Activated CD8-positive, alpha-beta memory T cell treated with anti-CD3 and anti-CD28 coated beads, Interleukin-2, amount 10 ng/mL, durations not matched to agents 7 days and 5 days (primary cell): Measurements from ENCODE around the gene PTPN20. TPM values are rescaled to one million over a fixed set of nuclear protein-coding genes. Genes with fewer than 3 reads are reported as not detected.

Experiments
- ATAC-seq: fragments of 150-1000 bp; cut with Tn5 transposase; one replicate; pipeline ENCODE4 v1.10.0; 2021; ENCODE audit warnings: moderate library complexity
- CTCF ChIA-PET: fragments of 350-600 bp; sonication (Branson Sonifier 250); formaldehyde crosslinking; loops from one replicate; lab custom pipeline; 2021; ENCODE audit warnings: antibody characterized with exemption; lab: Charles Lee
- DNase-seq: peaks from one replicate; pipeline ENCODE4 v3.0.0-alpha.2; 2020
- H3K27ac Mint-ChIP-seq: one replicate; pipeline ENCODE4 v1.8.0; 2021; ENCODE audit warnings: mild to moderate bottlenecking, mixed read lengths
- H3K27me3 Mint-ChIP-seq: one replicate; pipeline ENCODE4 v1.8.0; 2021; ENCODE audit warnings: mixed read lengths
- H3K36me3 Mint-ChIP-seq: one replicate; pipeline ENCODE4 v1.8.0; 2021; ENCODE audit warnings: mild to moderate bottlenecking, mixed read lengths
- H3K4me1 Mint-ChIP-seq: one replicate; pipeline ENCODE4 v1.8.0; 2021; ENCODE audit warnings: mixed read lengths
- H3K4me3 Mint-ChIP-seq: one replicate; pipeline ENCODE4 v1.8.0; 2021; ENCODE audit warnings: mild to moderate bottlenecking, moderate library complexity, mixed read lengths
- H3K9me3 Mint-ChIP-seq: one replicate; pipeline ENCODE4 v1.8.0; 2022; ENCODE audit warnings: low read depth, mixed read lengths
- total RNA-seq, 2 experiments: library from RNA; stranded (reverse); gene quantifications; one replicate each; pipeline ENCODE4 v1.2.3, GENCODE V29; 2021

Gene PTPN20
- total RNA-seq, 2 experiments from 2014 or later: 0.07 to 1.1 TPM

- CTCF ChIA-PET: interaction anchor here (3.1 kb wide), 1 partner anchor 285 kb away, joined by 45 read pairs; no protein-coding TSS in a partner anchor
- DNase-seq: peak; percentile 36
- Mint-ChIP-seq H3K9me3 (no peaks in the 10 kb centered on the region), H3K36me3 (no peaks in the 10 kb centered on the region), H3K4me3 (no peak overlapping the region), H3K27ac (no peak overlapping the region), H3K4me1 (peaks cover 4% of the 10 kb centered on the region), H3K27me3 (no peaks in the 10 kb centered on the region)
- no peak for ATAC-seq
Observed at GRCh38 chr10:47027108-47027783, 116.0 kb downstream of the PTPN20 start.

DNA sequence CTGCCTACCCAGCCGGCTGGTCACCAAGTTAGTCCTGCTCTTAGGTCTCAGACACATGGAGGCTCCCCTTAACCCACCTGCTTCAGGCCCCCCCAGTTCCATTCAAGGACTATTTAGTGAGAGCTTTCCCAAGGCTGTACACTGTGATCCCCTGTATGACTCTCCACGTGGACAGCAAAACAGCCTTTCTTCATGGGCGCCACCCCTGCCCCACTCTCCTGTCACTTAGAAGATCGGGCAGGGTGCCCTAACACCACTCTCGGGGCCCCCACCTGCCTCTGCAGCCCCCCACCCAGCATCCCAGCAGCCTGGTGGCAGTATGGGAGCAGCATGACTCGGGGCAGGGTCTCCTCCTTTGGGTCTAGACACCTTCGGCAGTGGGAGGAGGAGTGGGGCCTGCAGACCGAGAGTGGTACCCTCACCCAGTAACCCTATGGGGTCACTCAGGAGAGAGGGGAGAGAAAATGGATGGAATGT, 116.6 kb downstream of the PTPN20 start:
- CTCF ChIA-PET: no interaction called here

GRCh38 chr10:47028466-47028865, 117.2 kb downstream of the PTPN20 start:
- H3K36me3 Mint-ChIP-seq: no peaks in the 10 kb centered on the region
- no peaks in the 10 kb centered on the region for H3K9me3 Mint-ChIP-seq
- H3K27me3 Mint-ChIP-seq: no peaks in the 10 kb centered on the region
- no peak overlapping the region for H3K27ac Mint-ChIP-seq
- peaks cover 4% of the 10 kb centered on the region for H3K4me1 Mint-ChIP-seq
- no peak for ATAC-seq
- CTCF ChIA-PET: no interaction called here
- DNase-seq: peak; percentile 21
- H3K4me3 Mint-ChIP-seq: no peak overlapping the region

More for the DNA sequence above, 116.6 kb downstream of the PTPN20 start:
- Mint-ChIP-seq H3K4me1 (peaks cover 4% of the 10 kb centered on the region), H3K4me3 (no peak overlapping the region), H3K36me3 (no peaks in the 10 kb centered on the region), H3K27ac (no peak overlapping the region), H3K27me3 (no peaks in the 10 kb centered on the region), H3K9me3 (no peaks in the 10 kb centered on the region)
- peak; percentile 37 for DNase-seq
- no peak for ATAC-seq

DNA sequence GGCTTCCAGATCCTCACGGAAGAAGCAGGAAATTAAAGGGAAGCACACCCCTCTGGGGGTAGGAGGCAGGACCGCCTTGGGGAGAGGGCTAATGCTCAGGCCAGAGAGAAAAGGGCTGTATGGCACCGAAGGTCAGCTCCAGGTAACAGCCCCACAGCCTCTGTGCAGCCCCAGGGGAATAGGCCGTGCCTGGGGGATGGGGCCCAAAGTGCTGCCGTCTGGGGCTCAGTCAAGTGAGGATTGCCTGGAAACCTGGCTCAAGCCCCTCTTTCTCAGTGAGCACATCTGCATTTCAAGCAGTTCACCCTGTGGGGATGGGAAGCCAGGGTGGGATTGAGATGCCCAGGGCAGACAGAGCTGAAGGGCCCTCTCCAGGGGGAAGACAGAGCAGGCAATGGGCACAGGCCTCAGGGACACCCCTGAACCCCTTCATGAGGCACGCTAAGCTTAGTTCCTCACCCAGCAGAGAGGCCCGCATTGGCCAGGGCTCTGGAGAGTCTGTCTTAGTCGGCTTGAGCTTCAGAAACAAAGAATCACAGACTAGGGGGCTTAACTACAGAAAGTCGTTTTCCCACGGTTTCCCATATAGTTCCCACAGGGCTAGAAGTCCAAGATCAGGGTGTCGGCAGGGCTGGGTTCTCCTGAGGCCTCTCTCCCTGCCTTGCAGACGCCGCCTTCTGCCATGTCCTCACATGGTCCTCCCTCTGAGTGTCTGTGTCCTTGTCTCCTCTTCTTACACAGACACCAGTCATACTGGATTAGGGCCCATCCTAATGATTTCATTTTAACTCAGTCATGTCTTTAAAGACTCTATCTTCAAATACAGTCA, 118.2 kb downstream of the PTPN20 start:
- no peaks in the 10 kb centered on the region for H3K9me3 Mint-ChIP-seq
- H3K4me1 Mint-ChIP-seq: no peaks in the 10 kb centered on the region
- ATAC-seq (no peak), DNase-seq (peak; percentile 37)
- no peak overlapping the region for H3K4me3 Mint-ChIP-seq
- CTCF ChIA-PET: no interaction called here
- H3K36me3 Mint-ChIP-seq: no peaks in the 10 kb centered on the region
- H3K27ac Mint-ChIP-seq: no peak overlapping the region
- no peaks in the 10 kb centered on the region for H3K27me3 Mint-ChIP-seq

DNA sequence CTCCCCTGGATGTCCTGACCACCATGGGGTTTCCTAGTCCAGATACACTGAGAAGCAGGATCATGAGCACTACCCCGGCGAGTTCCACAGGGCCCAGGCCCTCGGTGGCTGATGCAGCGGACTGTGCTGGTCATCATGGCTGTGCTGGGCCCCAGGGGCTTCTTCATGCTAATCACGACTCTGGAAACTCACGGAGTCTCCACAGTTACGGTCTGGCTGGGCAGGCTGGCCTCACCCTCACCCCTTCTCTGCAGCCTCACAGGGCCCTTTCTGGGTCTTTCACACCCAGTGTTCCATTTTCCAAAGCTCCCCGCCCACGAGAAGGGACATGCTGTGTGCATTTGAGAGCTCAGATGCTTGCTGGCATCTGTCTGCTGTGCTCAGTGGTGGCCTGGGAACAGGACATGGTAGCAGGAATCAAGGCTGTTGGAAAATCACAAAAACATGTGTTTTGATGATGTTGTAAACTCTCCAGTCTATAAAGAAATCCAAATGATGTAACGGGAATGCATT, 119.0 kb downstream of the PTPN20 start:
- DNase-seq (peak; percentile 19), ATAC-seq (no peak)
- Mint-ChIP-seq H3K4me1 (no peaks in the 10 kb centered on the region), H3K27ac (no peak overlapping the region), H3K9me3 (no peaks in the 10 kb centered on the region), H3K27me3 (no peaks in the 10 kb centered on the region), H3K4me3 (no peak overlapping the region), H3K36me3 (no peaks in the 10 kb centered on the region)
- CTCF ChIA-PET: no interaction called here

GRCh38 chr10:47031211-47031900, 120.1 kb downstream of the PTPN20 start:
- H3K4me3 Mint-ChIP-seq: no peak overlapping the region
- CTCF ChIA-PET: interaction anchor here (1.5 kb wide), 1 partner anchor 14 kb away, joined by 3 read pairs; no protein-coding TSS in a partner anchor
- H3K27ac Mint-ChIP-seq: no peak overlapping the region
- no peaks in the 10 kb centered on the region for H3K36me3 Mint-ChIP-seq
- DNase-seq (no peak), ATAC-seq (no peak)
- H3K4me1 Mint-ChIP-seq: no peaks in the 10 kb centered on the region
- H3K9me3 Mint-ChIP-seq: no peaks in the 10 kb centered on the region
- no peaks in the 10 kb centered on the region for H3K27me3 Mint-ChIP-seq

DNA sequence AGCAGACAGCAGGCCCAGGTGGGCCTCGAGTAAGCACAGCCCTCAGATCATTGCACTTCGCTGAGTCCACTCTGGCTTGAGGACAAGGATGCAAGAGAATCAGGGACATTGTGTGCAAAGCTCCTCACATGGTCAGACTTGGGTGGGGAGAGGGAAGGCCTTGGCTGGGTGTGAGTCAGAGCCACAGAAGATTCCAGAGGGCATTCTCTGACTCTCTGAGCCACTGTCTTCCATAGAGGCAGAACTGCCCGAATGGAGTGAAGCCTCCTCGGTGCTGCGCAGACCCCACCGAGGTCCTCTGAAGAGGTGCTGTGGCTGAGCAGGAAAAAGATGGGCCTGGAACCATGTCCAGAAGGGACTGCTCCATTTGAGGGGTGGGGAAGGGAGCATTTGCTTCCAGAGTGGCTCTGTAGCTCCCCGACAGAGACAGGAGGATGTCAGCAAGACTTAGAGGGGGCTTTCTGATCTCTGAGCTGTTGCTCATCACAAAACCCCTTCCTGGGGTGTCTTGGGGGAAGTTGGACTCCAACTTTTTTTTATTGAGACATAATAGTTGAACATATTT, 120.8 kb downstream of the PTPN20 start:
- CTCF ChIA-PET: interaction anchor here (1.5 kb wide), 1 partner anchor 13 kb away, joined by 3 read pairs; no protein-coding TSS in a partner anchor
- Mint-ChIP-seq H3K27me3 (no peaks in the 10 kb centered on the region), H3K27ac (no peak overlapping the region), H3K4me3 (no peak overlapping the region), H3K9me3 (no peaks in the 10 kb centered on the region), H3K36me3 (no peaks in the 10 kb centered on the region), H3K4me1 (no peaks in the 10 kb centered on the region)
- no peak for DNase-seq
- no peak for ATAC-seq

- DNase-seq (no peak), ATAC-seq (no peak)
- CTCF ChIA-PET: interaction anchor here (3.4 kb wide), 1 partner anchor 15 kb away, joined by 15 read pairs; no protein-coding TSS in a partner anchor
- H3K4me1 Mint-ChIP-seq: no peaks in the 10 kb centered on the region
- no peaks in the 10 kb centered on the region for H3K9me3 Mint-ChIP-seq
- no peaks in the 10 kb centered on the region for H3K36me3 Mint-ChIP-seq
- H3K27ac Mint-ChIP-seq: no peak overlapping the region
- H3K4me3 Mint-ChIP-seq: no peak overlapping the region
- H3K27me3 Mint-ChIP-seq: no peaks in the 10 kb centered on the region
Observed at GRCh38 chr10:47033081-47033480, 121.9 kb downstream of the PTPN20 start.

DNA sequence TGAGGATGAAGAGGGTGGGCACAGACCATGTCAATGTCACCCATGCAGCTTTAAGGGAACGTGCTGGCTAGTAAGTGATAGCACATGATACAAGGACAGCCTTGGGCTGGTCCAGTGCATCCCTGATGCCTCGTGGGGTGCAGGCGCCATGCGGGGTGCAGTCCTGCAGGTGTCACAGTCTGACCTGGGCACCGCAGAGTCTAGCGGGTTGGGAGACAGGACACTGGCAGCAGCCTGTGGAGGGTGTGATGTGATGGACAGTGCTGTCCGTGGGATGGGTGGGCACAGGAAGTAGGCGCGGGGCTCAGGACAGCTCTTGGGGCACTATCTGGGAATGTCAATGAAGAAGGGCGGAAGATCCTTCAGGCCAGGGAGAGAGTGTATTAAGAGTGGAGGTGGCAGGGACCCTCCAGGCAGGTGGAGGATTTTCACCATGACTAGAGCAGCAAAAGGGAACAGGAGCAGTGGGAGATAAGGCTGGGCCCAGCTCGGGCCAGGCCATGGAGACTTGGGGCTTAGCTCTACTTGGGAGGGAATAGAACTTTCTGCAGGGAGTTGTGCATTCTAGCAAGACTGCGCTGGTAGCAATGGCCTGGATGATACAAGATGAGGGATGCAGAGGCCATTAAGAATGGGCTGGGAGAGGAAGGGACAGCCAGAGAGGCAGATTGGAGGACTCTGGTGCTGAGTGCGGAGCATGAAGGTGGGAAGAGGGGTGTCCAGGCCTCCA, 122.5 kb downstream of the PTPN20 start:
- H3K4me3 Mint-ChIP-seq: no peak overlapping the region
- H3K27me3 Mint-ChIP-seq: no peaks in the 10 kb centered on the region
- CTCF ChIA-PET: interaction anchor here (0.8 to 3.4 kb wide), 4 partner anchors 9 to 289 kb away, joined by 3 to 15 read pairs (median 4); no protein-coding TSS in a partner anchor
- H3K4me1 Mint-ChIP-seq: no peaks in the 10 kb centered on the region
- ATAC-seq: no peak
- no peaks in the 10 kb centered on the region for H3K36me3 Mint-ChIP-seq
- H3K9me3 Mint-ChIP-seq: no peaks in the 10 kb centered on the region
- DNase-seq: no peak
- no peak overlapping the region for H3K27ac Mint-ChIP-seq

DNA sequence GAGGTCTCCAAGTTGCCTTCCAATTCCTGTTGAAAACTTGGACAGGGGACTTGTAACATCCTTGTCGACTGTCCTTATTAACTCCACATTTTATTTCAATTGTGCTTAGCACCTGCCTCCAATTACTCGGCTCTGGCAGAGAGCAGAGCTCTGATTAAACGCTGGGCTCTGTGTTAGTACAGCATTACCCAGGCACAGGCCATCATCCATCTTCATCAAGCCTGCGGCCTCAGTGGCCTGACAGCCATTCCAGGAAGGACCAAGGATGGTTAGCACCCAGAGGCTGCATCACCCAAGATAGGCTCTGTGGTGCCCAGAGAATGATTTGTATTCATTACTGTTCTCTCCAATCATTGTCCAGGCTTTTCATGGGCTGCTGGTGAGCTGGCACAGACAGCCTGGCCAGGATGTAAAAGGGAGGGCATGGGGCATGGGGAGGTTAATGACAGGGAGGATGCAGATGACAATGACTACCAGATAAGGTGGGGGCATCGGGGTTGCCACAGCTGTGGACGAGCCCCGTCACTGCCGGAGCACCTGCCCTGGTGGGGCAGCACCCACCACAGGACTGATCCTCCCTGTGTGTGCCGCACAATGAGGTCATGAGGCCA, 123.3 kb downstream of the PTPN20 start:
- Mint-ChIP-seq H3K27ac (no peak overlapping the region), H3K27me3 (no peaks in the 10 kb centered on the region), H3K9me3 (no peaks in the 10 kb centered on the region), H3K4me3 (no peak overlapping the region), H3K36me3 (no peaks in the 10 kb centered on the region), H3K4me1 (no peaks in the 10 kb centered on the region)
- DNase-seq (no peak), ATAC-seq (no peak)
- CTCF ChIA-PET: interaction anchor here (0.8 to 3.4 kb wide), 4 partner anchors 8 to 288 kb away, joined by 3 to 15 read pairs (median 4); no protein-coding TSS in a partner anchor

- no peaks in the 10 kb centered on the region for H3K4me1 Mint-ChIP-seq
- no peak for DNase-seq
- H3K36me3 Mint-ChIP-seq: no peaks in the 10 kb centered on the region
- CTCF ChIA-PET: interaction anchor here (1.2 to 3.4 kb wide), 2 partner anchors 12 to 288 kb away, joined by 3 to 15 read pairs; no protein-coding TSS in a partner anchor
- H3K27me3 Mint-ChIP-seq: no peaks in the 10 kb centered on the region
- H3K27ac Mint-ChIP-seq: no peak overlapping the region
- H3K4me3 Mint-ChIP-seq: no peak overlapping the region
- no peaks in the 10 kb centered on the region for H3K9me3 Mint-ChIP-seq
- ATAC-seq: no peak
Observed at GRCh38 chr10:47035171-47035818, 124.1 kb downstream of the PTPN20 start.
